ENCODE measurements around the gene ZFAND6.

DNA sequence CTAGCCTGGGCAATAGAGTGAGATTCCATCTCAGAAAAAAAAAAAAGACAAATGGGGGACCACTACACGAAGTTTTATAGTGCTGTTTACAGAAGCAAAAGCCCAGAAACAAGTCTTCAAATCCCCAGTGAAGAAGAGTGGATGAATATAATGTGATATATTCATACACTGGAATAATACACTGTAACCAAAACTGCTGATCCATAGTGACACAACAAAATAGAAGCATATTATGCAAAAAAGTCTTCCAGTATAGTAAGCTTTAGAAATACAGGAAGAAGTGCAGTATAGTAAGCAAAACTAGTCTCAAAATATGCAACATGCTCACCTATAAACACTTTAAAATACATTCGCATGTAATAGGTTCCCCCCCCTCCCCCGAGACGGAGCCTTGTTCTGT, 81.4 kb downstream of the ZFAND6 start:
- TF ChIP-seq POLR2A (IDR thresholded peaks at IDR 0.05), result no peak
- TF ChIP-seq, protein P1, sequence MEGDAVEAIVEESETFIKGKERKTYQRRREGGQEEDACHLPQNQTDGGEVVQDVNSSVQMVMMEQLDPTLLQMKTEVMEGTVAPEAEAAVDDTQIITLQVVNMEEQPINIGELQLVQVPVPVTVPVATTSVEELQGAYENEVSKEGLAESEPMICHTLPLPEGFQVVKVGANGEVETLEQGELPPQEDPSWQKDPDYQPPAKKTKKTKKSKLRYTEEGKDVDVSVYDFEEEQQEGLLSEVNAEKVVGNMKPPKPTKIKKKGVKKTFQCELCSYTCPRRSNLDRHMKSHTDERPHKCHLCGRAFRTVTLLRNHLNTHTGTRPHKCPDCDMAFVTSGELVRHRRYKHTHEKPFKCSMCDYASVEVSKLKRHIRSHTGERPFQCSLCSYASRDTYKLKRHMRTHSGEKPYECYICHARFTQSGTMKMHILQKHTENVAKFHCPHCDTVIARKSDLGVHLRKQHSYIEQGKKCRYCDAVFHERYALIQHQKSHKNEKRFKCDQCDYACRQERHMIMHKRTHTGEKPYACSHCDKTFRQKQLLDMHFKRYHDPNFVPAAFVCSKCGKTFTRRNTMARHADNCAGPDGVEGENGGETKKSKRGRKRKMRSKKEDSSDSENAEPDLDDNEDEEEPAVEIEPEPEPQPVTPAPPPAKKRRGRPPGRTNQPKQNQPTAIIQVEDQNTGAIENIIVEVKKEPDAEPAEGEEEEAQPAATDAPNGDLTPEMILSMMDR (IDR thresholded peaks at IDR 0.05), result no peak

Data from breast epithelium (tissue), 3 donors.